Measurements from ENCODE around the gene EPM2A. TPM values are rescaled to one million over a fixed set of nuclear protein-coding genes. Genes with fewer than 3 reads are reported as not detected.

EPM2A gene
- total and polyA plus RNA-seq, 2 donors (not counting 1 experiment from before 2014, with no cell fraction given) = 4.1 to 8.3 TPM

DNA sequence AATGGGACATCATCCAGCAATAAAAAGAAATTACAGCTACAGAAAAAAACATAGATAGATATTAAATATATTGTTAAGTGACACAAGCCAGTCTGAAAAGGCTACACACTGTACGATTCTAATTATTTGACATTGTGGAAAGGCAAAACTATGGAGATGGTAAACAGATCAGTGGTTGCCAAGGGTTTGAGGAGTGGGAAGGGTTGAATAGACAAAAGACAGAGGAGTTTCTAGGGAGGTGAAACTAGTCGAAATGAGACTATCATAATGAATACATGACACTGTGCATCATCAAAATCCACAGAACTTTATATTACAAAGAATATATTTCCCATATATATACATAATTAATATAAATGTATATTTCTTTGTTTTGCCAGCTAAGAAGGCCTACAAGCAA lies 9.8 kb downstream of the EPM2A start:
- Histone ChIP-seq H3K79me2 (ENCODE audit: control insufficient read depth, insufficient read depth, low read length) (no peaks in the 10 kb centered on the region), H3K9ac (ENCODE audit: insufficient read depth, low read length) (no peak overlapping the region), H3K4me1 (ENCODE audit: control insufficient read depth, extremely low read depth, insufficient read depth, low read length) (no peaks in the 10 kb centered on the region), H3K27ac (ENCODE audit: insufficient read depth, low read length) (no peak overlapping the region), H3K27me3 (ENCODE audit: control insufficient read depth, insufficient read depth, low read length) (no peaks in the 10 kb centered on the region), H2AFZ (ENCODE audit: low read length) (no peak overlapping the region), H3K4me2 (ENCODE audit: extremely low read depth, insufficient read depth, low read length) (no peak overlapping the region), H4K20me1 (ENCODE audit: control insufficient read depth, extremely low read depth, insufficient read depth, low read length) (no peaks in the 10 kb centered on the region), H3K36me3 (ENCODE audit: control insufficient read depth, insufficient read depth, low read length) (no peaks in the 10 kb centered on the region), H3K4me3 (replicated peaks in 1 of 4; ENCODE audit: control extremely low read depth in 1 of 4, insufficient read depth in 1 of 4, low read depth in 3 of 4, low read length in 4 of 4) (no peak overlapping the region), H3K9me3 (ENCODE audit: control insufficient read depth, insufficient read depth, low read depth, low read length) (no peaks in the 10 kb centered on the region)
- TF ChIP-seq, protein P1, sequence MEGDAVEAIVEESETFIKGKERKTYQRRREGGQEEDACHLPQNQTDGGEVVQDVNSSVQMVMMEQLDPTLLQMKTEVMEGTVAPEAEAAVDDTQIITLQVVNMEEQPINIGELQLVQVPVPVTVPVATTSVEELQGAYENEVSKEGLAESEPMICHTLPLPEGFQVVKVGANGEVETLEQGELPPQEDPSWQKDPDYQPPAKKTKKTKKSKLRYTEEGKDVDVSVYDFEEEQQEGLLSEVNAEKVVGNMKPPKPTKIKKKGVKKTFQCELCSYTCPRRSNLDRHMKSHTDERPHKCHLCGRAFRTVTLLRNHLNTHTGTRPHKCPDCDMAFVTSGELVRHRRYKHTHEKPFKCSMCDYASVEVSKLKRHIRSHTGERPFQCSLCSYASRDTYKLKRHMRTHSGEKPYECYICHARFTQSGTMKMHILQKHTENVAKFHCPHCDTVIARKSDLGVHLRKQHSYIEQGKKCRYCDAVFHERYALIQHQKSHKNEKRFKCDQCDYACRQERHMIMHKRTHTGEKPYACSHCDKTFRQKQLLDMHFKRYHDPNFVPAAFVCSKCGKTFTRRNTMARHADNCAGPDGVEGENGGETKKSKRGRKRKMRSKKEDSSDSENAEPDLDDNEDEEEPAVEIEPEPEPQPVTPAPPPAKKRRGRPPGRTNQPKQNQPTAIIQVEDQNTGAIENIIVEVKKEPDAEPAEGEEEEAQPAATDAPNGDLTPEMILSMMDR (conservative IDR thresholded peaks at IDR 0.05 in 1 of 2, IDR thresholded peaks at IDR 0.05 in 1 of 2; ENCODE audit: low read depth in 1 of 2, low read length in 2 of 2) = no peak
- TF ChIP-seq EZH2 (IDR thresholded peaks at IDR 0.05; ENCODE audit: low read length, missing control alignments) = no peak
- no peak for DNase-seq (ENCODE audit: low read depth in 2 of 2)

DNA sequence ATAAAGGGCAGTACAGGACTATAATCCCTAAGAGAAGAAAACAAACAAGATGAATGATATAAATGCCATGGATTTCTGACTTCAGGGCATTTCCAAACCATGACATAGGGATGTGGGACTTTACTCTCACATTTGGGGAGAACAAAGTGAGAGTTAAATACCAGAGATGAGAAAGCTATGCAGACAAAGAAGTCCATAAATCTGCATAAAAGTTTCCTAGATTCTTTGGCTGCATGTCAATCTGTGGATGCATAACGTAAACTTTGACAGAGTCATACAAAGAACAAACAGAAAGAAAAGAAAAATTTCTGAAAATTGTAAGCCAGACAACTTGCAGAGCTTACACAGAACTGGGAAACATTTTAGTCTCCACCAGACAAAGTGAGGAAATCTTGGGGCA lies 11.7 kb downstream of the EPM2A start:
- DNase-seq (ENCODE audit: low read depth in 2 of 2) = peak in 1 of 2 donors; percentile 18
- H3K79me2 ChIP-seq (ENCODE audit: control insufficient read depth, insufficient read depth, low read length) = no peaks in the 10 kb centered on the region

DNA sequence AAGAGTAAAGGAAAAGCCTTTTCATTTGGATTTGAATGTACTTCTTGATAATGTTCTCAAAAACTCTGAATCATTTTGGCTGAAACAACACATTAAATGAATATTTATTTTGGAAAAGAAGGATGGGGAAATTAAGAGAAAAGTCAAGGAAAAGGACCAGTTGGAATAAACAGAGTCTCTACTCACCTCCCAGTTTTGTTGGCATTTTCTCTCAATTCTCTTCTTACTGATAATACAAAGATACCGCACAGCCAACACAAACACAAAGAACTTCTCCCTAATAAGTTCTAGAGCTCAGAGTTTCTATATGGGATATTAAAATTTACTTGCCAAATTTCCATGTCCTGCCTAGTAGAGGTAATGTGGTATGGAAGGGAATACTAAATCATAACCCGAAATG lies 13.1 kb downstream of the EPM2A start:
- no peak for TF ChIP-seq EZH2 (IDR thresholded peaks at IDR 0.05; ENCODE audit: low read length, missing control alignments)
- TF ChIP-seq, protein P1 (conservative IDR thresholded peaks at IDR 0.05 in 1 of 2, IDR thresholded peaks at IDR 0.05 in 1 of 2; ENCODE audit: low read depth in 1 of 2, low read length in 2 of 2) = no peak
- no peak overlapping the region for H2AFZ ChIP-seq (ENCODE audit: low read length)
- no peak overlapping the region for H3K27ac ChIP-seq (ENCODE audit: insufficient read depth, low read length)

More for the DNA sequence above, 11.7 kb downstream of the EPM2A start:
- TF ChIP-seq, protein P1 (conservative IDR thresholded peaks at IDR 0.05 in 1 of 2, IDR thresholded peaks at IDR 0.05 in 1 of 2; ENCODE audit: low read depth in 1 of 2, low read length in 2 of 2) = no peak
- TF ChIP-seq EZH2 (IDR thresholded peaks at IDR 0.05; ENCODE audit: low read length, missing control alignments) = no peak
- H4K20me1 ChIP-seq (ENCODE audit: control insufficient read depth, extremely low read depth, insufficient read depth, low read length) = no peaks in the 10 kb centered on the region
- H2AFZ ChIP-seq (ENCODE audit: low read length) = no peak overlapping the region
- no peak overlapping the region for H3K4me2 ChIP-seq (ENCODE audit: extremely low read depth, insufficient read depth, low read length)
- H3K27me3 ChIP-seq (ENCODE audit: control insufficient read depth, insufficient read depth, low read length) = no peaks in the 10 kb centered on the region
- H3K27ac ChIP-seq (ENCODE audit: insufficient read depth, low read length) = no peak overlapping the region
- H3K4me1 ChIP-seq (ENCODE audit: control insufficient read depth, extremely low read depth, insufficient read depth, low read length) = no peaks in the 10 kb centered on the region
- no peaks in the 10 kb centered on the region for H3K36me3 ChIP-seq (ENCODE audit: control insufficient read depth, insufficient read depth, low read length)
- no peak overlapping the region for H3K4me3 ChIP-seq (replicated peaks in 1 of 4; ENCODE audit: control extremely low read depth in 1 of 4, insufficient read depth in 1 of 4, low read depth in 3 of 4, low read length in 4 of 4)
- no peak overlapping the region for H3K9ac ChIP-seq (ENCODE audit: insufficient read depth, low read length)
- no peaks in the 10 kb centered on the region for H3K9me3 ChIP-seq (ENCODE audit: control insufficient read depth, insufficient read depth, low read depth, low read length)

More for the DNA sequence above, 13.1 kb downstream of the EPM2A start:
- H3K4me2 ChIP-seq (ENCODE audit: extremely low read depth, insufficient read depth, low read length) = no peak overlapping the region
- H3K36me3 ChIP-seq (ENCODE audit: control insufficient read depth, insufficient read depth, low read length) = no peaks in the 10 kb centered on the region
- no peaks in the 10 kb centered on the region for H3K79me2 ChIP-seq (ENCODE audit: control insufficient read depth, insufficient read depth, low read length)
- no peak overlapping the region for H3K4me3 ChIP-seq (replicated peaks in 1 of 4; ENCODE audit: control extremely low read depth in 1 of 4, insufficient read depth in 1 of 4, low read depth in 3 of 4, low read length in 4 of 4)
- H3K4me1 ChIP-seq (ENCODE audit: control insufficient read depth, extremely low read depth, insufficient read depth, low read length) = no peaks in the 10 kb centered on the region
- H3K27me3 ChIP-seq (ENCODE audit: control insufficient read depth, insufficient read depth, low read length) = no peaks in the 10 kb centered on the region
- no peak overlapping the region for H3K9ac ChIP-seq (ENCODE audit: insufficient read depth, low read length)
- H4K20me1 ChIP-seq (ENCODE audit: control insufficient read depth, extremely low read depth, insufficient read depth, low read length) = no peaks in the 10 kb centered on the region
- DNase-seq (ENCODE audit: low read depth in 2 of 2) = no peak
- H3K9me3 ChIP-seq (ENCODE audit: control insufficient read depth, insufficient read depth, low read depth, low read length) = no peaks in the 10 kb centered on the region
